ENCODE measurements around the gene PLAGL2. TPM values are rescaled to one million over a fixed set of nuclear protein-coding genes. Genes with fewer than 3 reads are reported as not detected.
A peak's percentile ranks its signal among the peaks of the same experiment; 100 is the strongest.

PLAGL2 gene
- total RNA-seq, 1 donor from 2014 or later, result 7.3 TPM

- H3K9me3 ChIP-seq (replicated peaks), result no peaks in the 10 kb centered on the region
- no peak overlapping the region for H3K27ac ChIP-seq (replicated peaks)
- no peak overlapping the region for H3K4me3 ChIP-seq
- peaks cover 25% of the 10 kb centered on the region for H3K4me1 ChIP-seq
- TF ChIP-seq, protein P1, sequence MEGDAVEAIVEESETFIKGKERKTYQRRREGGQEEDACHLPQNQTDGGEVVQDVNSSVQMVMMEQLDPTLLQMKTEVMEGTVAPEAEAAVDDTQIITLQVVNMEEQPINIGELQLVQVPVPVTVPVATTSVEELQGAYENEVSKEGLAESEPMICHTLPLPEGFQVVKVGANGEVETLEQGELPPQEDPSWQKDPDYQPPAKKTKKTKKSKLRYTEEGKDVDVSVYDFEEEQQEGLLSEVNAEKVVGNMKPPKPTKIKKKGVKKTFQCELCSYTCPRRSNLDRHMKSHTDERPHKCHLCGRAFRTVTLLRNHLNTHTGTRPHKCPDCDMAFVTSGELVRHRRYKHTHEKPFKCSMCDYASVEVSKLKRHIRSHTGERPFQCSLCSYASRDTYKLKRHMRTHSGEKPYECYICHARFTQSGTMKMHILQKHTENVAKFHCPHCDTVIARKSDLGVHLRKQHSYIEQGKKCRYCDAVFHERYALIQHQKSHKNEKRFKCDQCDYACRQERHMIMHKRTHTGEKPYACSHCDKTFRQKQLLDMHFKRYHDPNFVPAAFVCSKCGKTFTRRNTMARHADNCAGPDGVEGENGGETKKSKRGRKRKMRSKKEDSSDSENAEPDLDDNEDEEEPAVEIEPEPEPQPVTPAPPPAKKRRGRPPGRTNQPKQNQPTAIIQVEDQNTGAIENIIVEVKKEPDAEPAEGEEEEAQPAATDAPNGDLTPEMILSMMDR (IDR thresholded peaks at IDR 0.05; ENCODE audit: borderline replicate concordance), result no peak
- H3K36me3 ChIP-seq, result peaks cover 54% of the 10 kb centered on the region
- intact Hi-C loops (cut with micrococcal nuclease), result no loop called here
- H3K27me3 ChIP-seq (ENCODE audit: low read depth), result no peaks in the 10 kb centered on the region
- DNase-seq, result no peak
Measured at GRCh38 chr20:32229251-32229747, 21.8 kb upstream of the PLAGL2 start.

GRCh38 chr20:32227744-32228688, 20.5 kb upstream of the PLAGL2 start:
- DNase-seq, result peak; percentile 36
- Histone ChIP-seq H3K4me1 (peaks cover 25% of the 10 kb centered on the region), H3K36me3 (peaks cover 55% of the 10 kb centered on the region), H3K4me3 (peak overlapping the region; percentile 33), H3K27ac (replicated peaks) (peak overlapping the region; percentile 91), H3K9me3 (replicated peaks) (no peaks in the 10 kb centered on the region), H3K27me3 (ENCODE audit: low read depth) (no peaks in the 10 kb centered on the region)
- intact Hi-C loops (cut with micrococcal nuclease), result no loop called here
- TF ChIP-seq, protein P1 (IDR thresholded peaks at IDR 0.05; ENCODE audit: borderline replicate concordance), result no peak

- Histone ChIP-seq H3K27me3 (ENCODE audit: low read depth) (no peaks in the 10 kb centered on the region), H3K9me3 (replicated peaks) (no peaks in the 10 kb centered on the region), H3K4me3 (peak overlapping the region; percentile 33), H3K27ac (replicated peaks) (peak overlapping the region; percentile 91), H3K4me1 (peaks cover 25% of the 10 kb centered on the region), H3K36me3 (peaks cover 56% of the 10 kb centered on the region)
- DNase-seq, result no peak
- TF ChIP-seq, protein P1 (IDR thresholded peaks at IDR 0.05; ENCODE audit: borderline replicate concordance), result no peak
- intact Hi-C loops (cut with micrococcal nuclease), result no loop called here
Measured at GRCh38 chr20:32227306-32227705, 19.8 kb upstream of the PLAGL2 start.

GRCh38 chr20:32226391-32226790, 18.8 kb upstream of the PLAGL2 start:
- Histone ChIP-seq H3K4me3 (no peak overlapping the region), H3K9me3 (replicated peaks) (no peaks in the 10 kb centered on the region), H3K36me3 (peaks cover 56% of the 10 kb centered on the region), H3K27ac (replicated peaks) (peak overlapping the region; percentile 91), H3K27me3 (ENCODE audit: low read depth) (no peaks in the 10 kb centered on the region), H3K4me1 (peaks cover 25% of the 10 kb centered on the region)
- intact Hi-C loops (cut with micrococcal nuclease), result no loop called here
- TF ChIP-seq, protein P1 (IDR thresholded peaks at IDR 0.05; ENCODE audit: borderline replicate concordance), result no peak
- no peak for DNase-seq

GRCh38 chr20:32224463-32224862, 16.9 kb upstream of the PLAGL2 start:
- H3K27ac ChIP-seq (replicated peaks), result no peak overlapping the region
- no peaks in the 10 kb centered on the region for H3K27me3 ChIP-seq (ENCODE audit: low read depth)
- peaks cover 25% of the 10 kb centered on the region for H3K4me1 ChIP-seq
- TF ChIP-seq, protein P1 (IDR thresholded peaks at IDR 0.05; ENCODE audit: borderline replicate concordance), result no peak
- no peak overlapping the region for H3K4me3 ChIP-seq
- no peaks in the 10 kb centered on the region for H3K9me3 ChIP-seq (replicated peaks)
- DNase-seq, result no peak
- peaks cover 57% of the 10 kb centered on the region for H3K36me3 ChIP-seq
- intact Hi-C loops (cut with micrococcal nuclease), result no loop called here
